Peyer's patch (tissue), 4 donors: ENCODE results near the gene WWOX. TPM values are rescaled to one million over a fixed set of nuclear protein-coding genes. Genes with fewer than 3 reads are reported as not detected.

Experiments used
- DNase-seq, 3 donors: peaks; one replicate each; pipeline ENCODE4 v3.0.0-alpha.2; 2017 to 2019
- H3K27ac ChIP-seq, 4 donors: fragments of 200-600 bp; sonication (generic); one replicate each; pipeline ENCODE4 v1.5.1; 2016 to 2019
- H3K27me3 ChIP-seq, 2 donors: fragments of 200-600 bp; sonication (generic); one replicate each; pipeline ENCODE4 v1.5.1; 2019
- H3K36me3 ChIP-seq, 3 donors: fragments of 200-600 bp; sonication (generic); one replicate each; pipeline ENCODE4 v1.5.1; 2016 to 2019
- H3K4me1 ChIP-seq, 4 donors: fragments of 200-600 bp; sonication (generic); one replicate each; pipeline ENCODE4 v1.5.1; 2016 to 2019
- H3K4me3 ChIP-seq, 4 donors: fragments of 200-600 bp; sonication (generic); 1 replicate in 3 of 4; 2 replicates in 1 of 4; pipeline ENCODE4 v1.5.1; 2016 to 2019; ENCODE audit warnings: mild to moderate bottlenecking in 1 of 4
- H3K9me3 ChIP-seq, 4 donors: fragments of 200-600 bp; sonication (generic); one replicate each; pipeline ENCODE4 v1.5.1; 2016 to 2019; ENCODE audit warnings: mild to moderate bottlenecking in 1 of 4
- POLR2A ChIP-seq, 2 donors: fragments of 450-650 bp; IDR thresholded peaks; one replicate each; pipeline ENCODE4 v1.5.1; 2017; ENCODE audit warnings: antibody characterized with exemption in 2 of 2, mild to moderate bottlenecking in 2 of 2, moderate library complexity in 2 of 2
- total RNA-seq, 4 donors: library from RNA; depleted of rRNA; stranded (reverse); fragments of >200 nt; gene quantifications; one replicate each; pipeline ENCODE4 v1.1.0, GENCODE V29; 2016
- TF ChIP-seq, protein P1 (sequence below), 6 experiments: fragments of 450-650 bp in 4 of 6; fragments of 200-600 bp in 2 of 6; sonication (generic) in 1 of 6; IDR thresholded peaks; one replicate each; pipeline ENCODE4 v1.5.1; 2017 to 2019; ENCODE audit warnings: antibody characterized with exemption in 6 of 6, mild to moderate bottlenecking in 3 of 6, moderate library complexity in 1 of 6

WWOX gene
- total RNA-seq, 4 donors from 2014 or later, result 17.3 to 197 (median 57.5) TPM

DNA sequence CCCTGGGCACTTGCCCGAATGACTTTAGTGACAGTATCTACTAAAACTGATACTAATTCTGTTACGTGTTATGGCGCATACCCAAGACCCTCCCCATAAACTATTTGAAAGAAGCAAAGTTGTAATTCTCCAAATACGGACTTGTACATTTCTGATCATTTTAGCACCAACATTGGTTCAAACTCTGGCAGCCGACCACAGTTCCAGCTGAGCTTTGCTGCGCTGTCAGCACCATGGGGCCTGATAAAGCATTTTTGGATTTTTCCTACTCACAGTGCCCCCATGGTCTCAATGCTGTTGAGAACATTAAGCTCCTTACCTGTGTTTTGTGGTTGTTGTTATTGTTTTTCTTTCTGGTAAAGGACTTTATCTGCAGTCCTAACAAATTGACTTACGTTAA, 1040.3 kb downstream of the WWOX start:
- H3K27me3 ChIP-seq, result no peaks in the 10 kb centered on the region
- no peak overlapping the region for H3K4me3 ChIP-seq
- no peaks in the 10 kb centered on the region for H3K36me3 ChIP-seq
- H3K9me3 ChIP-seq, result no peaks in the 10 kb centered on the region
- DNase-seq, result no peak
- TF ChIP-seq POLR2A (IDR thresholded peaks at IDR 0.05), result no peak
- TF ChIP-seq, protein P1, sequence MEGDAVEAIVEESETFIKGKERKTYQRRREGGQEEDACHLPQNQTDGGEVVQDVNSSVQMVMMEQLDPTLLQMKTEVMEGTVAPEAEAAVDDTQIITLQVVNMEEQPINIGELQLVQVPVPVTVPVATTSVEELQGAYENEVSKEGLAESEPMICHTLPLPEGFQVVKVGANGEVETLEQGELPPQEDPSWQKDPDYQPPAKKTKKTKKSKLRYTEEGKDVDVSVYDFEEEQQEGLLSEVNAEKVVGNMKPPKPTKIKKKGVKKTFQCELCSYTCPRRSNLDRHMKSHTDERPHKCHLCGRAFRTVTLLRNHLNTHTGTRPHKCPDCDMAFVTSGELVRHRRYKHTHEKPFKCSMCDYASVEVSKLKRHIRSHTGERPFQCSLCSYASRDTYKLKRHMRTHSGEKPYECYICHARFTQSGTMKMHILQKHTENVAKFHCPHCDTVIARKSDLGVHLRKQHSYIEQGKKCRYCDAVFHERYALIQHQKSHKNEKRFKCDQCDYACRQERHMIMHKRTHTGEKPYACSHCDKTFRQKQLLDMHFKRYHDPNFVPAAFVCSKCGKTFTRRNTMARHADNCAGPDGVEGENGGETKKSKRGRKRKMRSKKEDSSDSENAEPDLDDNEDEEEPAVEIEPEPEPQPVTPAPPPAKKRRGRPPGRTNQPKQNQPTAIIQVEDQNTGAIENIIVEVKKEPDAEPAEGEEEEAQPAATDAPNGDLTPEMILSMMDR (IDR thresholded peaks at IDR 0.05), result no peak
- H3K4me1 ChIP-seq, result no peaks in the 10 kb centered on the region
- H3K27ac ChIP-seq, result no peak overlapping the region

DNA sequence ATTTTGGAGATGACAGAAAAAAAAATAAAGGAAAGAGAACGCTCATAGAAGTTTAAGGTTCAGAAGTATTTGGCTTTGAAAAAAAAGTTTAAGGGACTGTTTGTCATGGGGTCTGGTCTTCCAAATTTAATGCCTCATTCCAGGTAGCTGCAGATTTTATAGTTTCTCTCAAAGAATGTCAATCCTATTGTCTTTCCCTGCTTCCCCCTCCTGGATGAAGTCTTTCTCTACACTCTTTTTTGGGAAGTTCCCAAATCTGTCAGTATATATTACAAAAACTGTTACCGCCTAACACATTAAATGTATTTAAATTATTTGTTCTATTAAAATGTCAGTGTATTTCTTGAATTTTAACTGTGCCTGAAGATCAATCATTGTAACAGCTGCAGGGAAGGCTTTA, 1043.6 kb downstream of the WWOX start:
- H3K27ac ChIP-seq, result no peak overlapping the region
- no peak for TF ChIP-seq POLR2A (IDR thresholded peaks at IDR 0.05)
- H3K9me3 ChIP-seq, result no peaks in the 10 kb centered on the region
- H3K27me3 ChIP-seq, result no peaks in the 10 kb centered on the region
- no peak overlapping the region for H3K4me3 ChIP-seq
- no peaks in the 10 kb centered on the region for H3K36me3 ChIP-seq
- H3K4me1 ChIP-seq, result no peaks in the 10 kb centered on the region
- no peak for DNase-seq

DNA sequence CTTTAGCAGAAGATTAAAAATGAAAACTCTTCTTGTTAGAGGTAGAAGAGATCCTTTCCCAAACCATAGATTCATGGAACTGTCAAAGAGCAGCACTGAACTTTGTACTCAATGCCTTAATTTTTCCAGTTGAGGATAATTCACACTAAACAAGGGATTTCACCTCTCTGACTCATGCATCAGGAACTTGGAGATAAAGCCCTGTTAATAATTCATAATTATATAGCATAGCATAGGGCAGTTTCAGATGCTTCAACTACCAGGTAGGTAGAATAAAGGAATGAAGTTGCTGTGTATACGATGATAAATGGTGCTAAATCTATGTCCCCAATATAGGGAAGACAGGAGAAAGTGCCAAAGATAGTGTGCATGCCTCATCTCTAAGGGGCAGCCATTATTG, 1050.7 kb downstream of the WWOX start:
- Histone ChIP-seq H3K27ac (no peak overlapping the region), H3K4me1 (peaks cover 0 to 11% (median 0%) of the 10 kb centered on the region in 4 donors), H3K27me3 (no peaks in the 10 kb centered on the region), H3K9me3 (no peaks in the 10 kb centered on the region), H3K36me3 (no peaks in the 10 kb centered on the region), H3K4me3 (no peak overlapping the region)
- TF ChIP-seq, protein P1 (IDR thresholded peaks at IDR 0.05), result no peak
- TF ChIP-seq POLR2A (IDR thresholded peaks at IDR 0.05), result no peak
- no peak for DNase-seq

DNA sequence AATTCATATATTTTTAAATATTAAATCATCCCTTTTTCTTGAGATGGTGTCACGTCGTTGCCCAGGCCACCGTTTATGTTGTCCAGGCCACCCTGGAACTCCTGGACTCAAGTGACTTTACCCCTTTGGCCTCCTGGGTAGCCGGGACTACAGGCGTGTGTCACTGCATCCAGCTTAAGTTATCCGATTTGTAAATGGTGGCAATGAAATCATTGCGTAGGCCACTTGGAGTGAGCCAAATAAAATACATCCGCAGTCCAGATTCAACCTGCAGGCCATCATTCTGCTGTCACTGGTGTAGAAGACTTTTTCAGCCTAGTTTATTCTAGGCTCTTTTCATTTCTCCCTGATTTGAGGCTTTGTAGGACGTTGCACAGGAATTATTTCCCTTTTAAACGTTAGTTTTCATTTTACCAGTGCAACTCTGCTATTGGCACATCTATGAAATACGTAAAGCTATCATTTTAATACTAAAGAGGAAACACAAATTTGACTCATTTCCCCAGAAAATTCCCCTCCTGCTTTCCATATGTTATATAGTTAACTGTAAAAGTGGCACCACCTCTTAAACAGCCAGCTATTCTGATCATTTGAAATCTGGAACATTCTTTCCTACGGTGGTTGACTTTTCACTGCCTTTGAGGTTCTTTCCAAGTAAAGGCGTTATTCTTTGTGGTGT, 1051.3 kb downstream of the WWOX start:
- H3K9me3 ChIP-seq, result no peaks in the 10 kb centered on the region
- no peaks in the 10 kb centered on the region for H3K36me3 ChIP-seq
- peaks cover 0 to 11% (median 0%) of the 10 kb centered on the region in 4 donors for H3K4me1 ChIP-seq
- no peak overlapping the region for H3K4me3 ChIP-seq
- no peak overlapping the region for H3K27ac ChIP-seq
- no peak for TF ChIP-seq POLR2A (IDR thresholded peaks at IDR 0.05)
- TF ChIP-seq, protein P1 (IDR thresholded peaks at IDR 0.05), result no peak
- no peaks in the 10 kb centered on the region for H3K27me3 ChIP-seq
- no peak for DNase-seq

DNA sequence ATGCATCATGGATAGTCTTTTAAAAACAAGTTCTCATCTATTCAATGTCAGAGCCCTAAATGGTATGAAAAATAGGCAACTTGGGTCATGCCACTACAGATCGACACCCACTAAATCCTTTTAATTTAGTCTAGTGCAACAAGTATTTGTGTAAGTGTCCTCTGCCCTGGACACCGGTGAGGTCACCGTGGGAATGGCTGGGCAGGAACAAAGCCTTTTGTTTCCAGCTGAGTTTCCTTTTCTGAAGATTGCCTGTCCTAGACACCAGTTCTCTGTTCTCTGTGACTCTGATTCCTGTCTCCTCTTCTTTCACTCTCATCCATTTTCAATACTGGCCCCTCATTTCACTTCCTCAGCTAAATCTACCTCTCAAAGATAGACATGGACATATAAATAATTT, 1054.6 kb downstream of the WWOX start:
- no peaks in the 10 kb centered on the region for H3K9me3 ChIP-seq
- H3K36me3 ChIP-seq, result no peaks in the 10 kb centered on the region
- H3K27me3 ChIP-seq, result no peaks in the 10 kb centered on the region
- no peak overlapping the region for H3K4me3 ChIP-seq
- H3K4me1 ChIP-seq, result peaks cover 0 to 11% (median 0%) of the 10 kb centered on the region in 4 donors
- DNase-seq, result no peak
- H3K27ac ChIP-seq, result no peak overlapping the region
- TF ChIP-seq, protein P1 (IDR thresholded peaks at IDR 0.05), result no peak

DNA sequence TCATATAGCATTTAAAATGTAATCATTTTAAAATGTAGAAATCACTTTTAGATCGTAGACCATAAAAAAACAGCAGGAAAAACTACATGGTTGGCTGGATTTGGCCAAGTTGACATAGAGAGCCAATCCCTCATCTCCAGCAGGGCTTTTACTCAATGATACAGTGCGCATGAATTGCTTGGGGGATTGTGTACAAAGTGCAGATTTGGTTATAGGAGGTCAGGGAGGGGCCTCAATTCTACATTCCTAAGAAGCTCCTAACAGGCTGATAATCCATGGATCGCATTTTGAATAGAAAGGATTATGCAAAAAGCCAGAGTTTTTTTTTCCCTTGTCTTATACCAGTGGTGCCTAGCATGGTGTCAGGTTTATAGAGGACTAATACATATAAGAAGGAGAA, 1056.0 kb downstream of the WWOX start:
- H3K4me3 ChIP-seq, result no peak overlapping the region
- DNase-seq, result no peak
- peaks cover 0 to 4% (median 0%) of the 10 kb centered on the region in 4 donors for H3K4me1 ChIP-seq
- no peak overlapping the region for H3K27ac ChIP-seq
- H3K27me3 ChIP-seq, result no peaks in the 10 kb centered on the region
- TF ChIP-seq, protein P1 (IDR thresholded peaks at IDR 0.05), result no peak
- TF ChIP-seq POLR2A (IDR thresholded peaks at IDR 0.05), result no peak
- no peaks in the 10 kb centered on the region for H3K9me3 ChIP-seq
- no peaks in the 10 kb centered on the region for H3K36me3 ChIP-seq
